Neuronal stem cell (in vitro differentiated cells): Measurements from ENCODE around the gene SLC6A19.

Source experiments
- DNase-seq: peaks from one replicate; pipeline ENCODE4 v3.0.0-alpha.2; 2013; ENCODE audit warnings: low spot score
- H2AFZ ChIP-seq: one replicate; pipeline ENCODE4 v1.6.1; 2013; ENCODE audit warnings: mild to moderate bottlenecking, low read length, inconsistent platforms
- H2AK5ac ChIP-seq: 2 replicates; pipeline ENCODE4 v1.6.1; 2013; ENCODE audit warnings: low read depth, mild to moderate bottlenecking, inconsistent platforms, low read length, moderate library complexity, mixed read lengths
- H2BK120ac ChIP-seq: 2 replicates; pipeline ENCODE4 v1.6.1; 2013; ENCODE audit warnings: low read depth, mild to moderate bottlenecking, inconsistent platforms, low read length, moderate library complexity, mixed read lengths
- H2BK12ac ChIP-seq: one replicate; pipeline ENCODE4 v1.6.1; 2013; ENCODE audit warnings: low read length, inconsistent platforms
- H2BK15ac ChIP-seq: 2 replicates; pipeline ENCODE4 v1.6.1; 2013; ENCODE audit warnings: mild to moderate bottlenecking, low read length, inconsistent platforms, mixed read lengths
- H2BK5ac ChIP-seq: one replicate; pipeline ENCODE4 v1.6.1; 2013; ENCODE audit warnings: inconsistent platforms, mild to moderate bottlenecking, low read length, moderate library complexity
- H3K14ac ChIP-seq: one replicate; pipeline ENCODE4 v1.6.1; 2013; ENCODE audit warnings: low read length, inconsistent platforms
- H3K18ac ChIP-seq: 2 replicates; pipeline ENCODE4 v1.6.1; 2013; ENCODE audit warnings: low read length, inconsistent platforms
- H3K23ac ChIP-seq: 2 replicates; pipeline ENCODE4 v1.6.1; 2013; ENCODE audit warnings: low read depth, mild to moderate bottlenecking, mixed read lengths, low read length, inconsistent platforms; ENCODE audit not compliant: poor library complexity
- H3K27ac ChIP-seq: replicated peaks from 3 replicates; pipeline ENCODE4 v1.5.1; 2013; ENCODE audit warnings: low read length, inconsistent platforms
- H3K27me3 ChIP-seq, 3 experiments: 2 replicates each; pipeline ENCODE4 v1.6.1; 2013; ENCODE audit warnings: low read length in 3 of 3, mild to moderate bottlenecking in 2 of 3, inconsistent platforms in 1 of 3, low read depth in 1 of 3, mixed read lengths in 1 of 3, moderate library complexity in 1 of 3; ENCODE audit not compliant: control insufficient read depth in 3 of 3, insufficient read depth in 3 of 3
- H3K36me3 ChIP-seq, 2 donors: replicated peaks in 1 of 2; 2 replicates each; pipeline ENCODE4 v1.6.1; 2013; ENCODE audit warnings: low read length in 2 of 2; ENCODE audit not compliant: control insufficient read depth in 2 of 2, insufficient read depth in 2 of 2
- H3K4ac ChIP-seq: 2 replicates; pipeline ENCODE4 v1.6.1; 2013; ENCODE audit warnings: inconsistent platforms, mild to moderate bottlenecking, low read length, moderate library complexity
- H3K4me1 ChIP-seq, 2 donors: 1 replicate in 1 of 2; 2 replicates in 1 of 2; pipeline ENCODE4 v1.6.1; 2013; ENCODE audit warnings: low read length in 2 of 2, low read depth in 1 of 2; ENCODE audit not compliant: control insufficient read depth in 2 of 2, insufficient read depth in 1 of 2
- H3K4me2 ChIP-seq: one replicate; pipeline ENCODE4 v1.6.1; 2013; ENCODE audit warnings: mild to moderate bottlenecking, low read length, inconsistent platforms; ENCODE audit not compliant: insufficient read depth, poor library complexity, severe bottlenecking
- H3K4me3 ChIP-seq, 2 donors: 2 replicates each; pipeline ENCODE4 v1.5.1; 2013; ENCODE audit warnings: low read length in 2 of 2, mild to moderate bottlenecking in 2 of 2, inconsistent platforms in 1 of 2, moderate library complexity in 1 of 2
- H3K79me1 ChIP-seq: one replicate; pipeline ENCODE4 v1.6.1; 2013; ENCODE audit warnings: low read depth, mild to moderate bottlenecking, inconsistent platforms, low read length, moderate library complexity
- H3K9ac ChIP-seq: one replicate; pipeline ENCODE4 v1.6.1; 2013; ENCODE audit warnings: mild to moderate bottlenecking, low read depth, low read length, inconsistent platforms; ENCODE audit not compliant: poor library complexity
- H3K9me3 ChIP-seq, 2 donors: replicated peaks in 1 of 2; 2 replicates each; pipeline versions ENCODE3 to v1.6.1; 2013; ENCODE audit warnings: low read length in 2 of 2, mild to moderate bottlenecking in 2 of 2, inconsistent platforms in 1 of 2, low read depth in 1 of 2, mixed read lengths in 1 of 2, moderate library complexity in 1 of 2; ENCODE audit not compliant: control insufficient read depth in 2 of 2, insufficient read depth in 1 of 2
- H4K8ac ChIP-seq: one replicate; pipeline ENCODE4 v1.6.1; 2013; ENCODE audit warnings: low read depth, mild to moderate bottlenecking, inconsistent platforms, low read length, moderate library complexity
- H4K91ac ChIP-seq: one replicate; pipeline ENCODE4 v1.6.1; 2013; ENCODE audit warnings: low read length, low read depth, mild to moderate bottlenecking, inconsistent platforms; ENCODE audit not compliant: poor library complexity
- WGBS, 2 donors: extraction: QIAGEN DNeasy Blood & Tissue Kit; methylation state at CpG; one replicate each; pipeline ENCODE4 v1.1.7; 2013; ENCODE audit warnings: missing lambda C conversion rate in 2 of 2, mixed read lengths in 1 of 2; ENCODE audit not compliant: insufficient read length in 2 of 2, insufficient replicate concordance in 1 of 2; ENCODE audit errors: extremely low coverage in 2 of 2; 5-methylcytosine and 5-hydroxymethylcytosine counted together

Gene SLC6A19

DNA sequence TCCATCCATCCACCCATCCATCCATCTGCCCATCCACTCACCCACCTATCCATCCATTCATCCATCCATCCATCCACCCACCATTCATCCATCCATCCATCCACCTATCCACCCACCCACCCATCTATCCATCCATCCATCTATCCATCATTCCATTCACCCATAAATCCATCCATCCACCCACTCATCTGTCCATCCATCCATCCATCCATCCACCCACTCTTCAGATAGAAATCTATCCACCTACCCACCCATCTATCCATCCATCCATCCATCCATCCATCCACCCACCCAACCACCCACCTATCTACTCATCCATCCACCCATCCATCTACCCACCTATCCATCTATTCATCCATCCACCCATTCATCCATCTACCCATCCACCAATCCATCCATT, 35.0 kb upstream of the SLC6A19 start:
- Histone ChIP-seq H4K8ac (no peak overlapping the region), H3K4me3 (no peak overlapping the region), H3K9ac (no peak overlapping the region), H3K23ac (no peak overlapping the region), H2BK15ac (no peak overlapping the region), H2BK5ac (no peak overlapping the region), H3K36me3 (no peaks in the 10 kb centered on the region), H3K9me3 (no peaks in the 10 kb centered on the region), H4K91ac (no peak overlapping the region), H3K4me2 (no peak overlapping the region), H2BK12ac (no peak overlapping the region), H3K14ac (no peak overlapping the region), H3K4me1 (peaks cover 3 to 6% of the 10 kb centered on the region in 2 donors), H3K79me1 (no peaks in the 10 kb centered on the region), H3K4ac (no peak overlapping the region), H3K27ac (no peak overlapping the region), H2AK5ac (no peak overlapping the region), H2BK120ac (no peak overlapping the region), H2AFZ (no peak overlapping the region), H3K18ac (no peak overlapping the region), H3K27me3 (peaks cover 0 to 5% (median 0%) of the 10 kb centered on the region in 3 experiments)
- DNase-seq: no peak

DNA sequence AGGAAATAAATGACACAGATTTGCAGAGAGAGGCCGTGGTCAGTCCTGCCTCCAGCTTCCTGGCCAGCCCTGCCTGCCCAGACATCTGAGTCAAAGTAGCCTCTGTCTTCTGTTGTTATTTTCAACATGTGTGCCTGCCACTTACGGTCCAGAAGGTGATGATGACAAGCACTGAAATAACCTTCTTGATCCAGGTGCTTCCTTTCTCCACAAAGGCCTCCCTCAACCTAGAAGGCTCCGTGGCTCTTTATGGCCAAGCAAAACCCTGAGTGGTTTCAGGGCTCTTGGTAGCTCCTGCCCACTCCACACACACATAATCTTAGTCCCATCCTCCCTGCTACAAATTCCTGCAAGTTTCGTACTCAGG, 34.1 kb upstream of the SLC6A19 start:
- Histone ChIP-seq H3K27ac (no peak overlapping the region), H2BK12ac (no peak overlapping the region), H3K27me3 (peaks cover 0 to 5% (median 0%) of the 10 kb centered on the region in 3 experiments), H3K18ac (no peak overlapping the region), H2BK15ac (no peak overlapping the region), H3K9me3 (no peaks in the 10 kb centered on the region), H3K14ac (no peak overlapping the region), H3K4ac (no peak overlapping the region), H3K36me3 (no peaks in the 10 kb centered on the region), H3K79me1 (no peaks in the 10 kb centered on the region), H3K4me1 (peaks cover 3 to 6% of the 10 kb centered on the region in 2 donors), H2BK120ac (no peak overlapping the region), H2AK5ac (no peak overlapping the region), H3K4me3 (no peak overlapping the region), H3K23ac (no peak overlapping the region), H2AFZ (no peak overlapping the region), H4K8ac (no peak overlapping the region), H4K91ac (no peak overlapping the region), H3K4me2 (no peak overlapping the region), H2BK5ac (no peak overlapping the region), H3K9ac (no peak overlapping the region)
- no peak for DNase-seq
- no CpG with 5 or more reads among the region's 4 CpGs for WGBS, 2 donors

DNA sequence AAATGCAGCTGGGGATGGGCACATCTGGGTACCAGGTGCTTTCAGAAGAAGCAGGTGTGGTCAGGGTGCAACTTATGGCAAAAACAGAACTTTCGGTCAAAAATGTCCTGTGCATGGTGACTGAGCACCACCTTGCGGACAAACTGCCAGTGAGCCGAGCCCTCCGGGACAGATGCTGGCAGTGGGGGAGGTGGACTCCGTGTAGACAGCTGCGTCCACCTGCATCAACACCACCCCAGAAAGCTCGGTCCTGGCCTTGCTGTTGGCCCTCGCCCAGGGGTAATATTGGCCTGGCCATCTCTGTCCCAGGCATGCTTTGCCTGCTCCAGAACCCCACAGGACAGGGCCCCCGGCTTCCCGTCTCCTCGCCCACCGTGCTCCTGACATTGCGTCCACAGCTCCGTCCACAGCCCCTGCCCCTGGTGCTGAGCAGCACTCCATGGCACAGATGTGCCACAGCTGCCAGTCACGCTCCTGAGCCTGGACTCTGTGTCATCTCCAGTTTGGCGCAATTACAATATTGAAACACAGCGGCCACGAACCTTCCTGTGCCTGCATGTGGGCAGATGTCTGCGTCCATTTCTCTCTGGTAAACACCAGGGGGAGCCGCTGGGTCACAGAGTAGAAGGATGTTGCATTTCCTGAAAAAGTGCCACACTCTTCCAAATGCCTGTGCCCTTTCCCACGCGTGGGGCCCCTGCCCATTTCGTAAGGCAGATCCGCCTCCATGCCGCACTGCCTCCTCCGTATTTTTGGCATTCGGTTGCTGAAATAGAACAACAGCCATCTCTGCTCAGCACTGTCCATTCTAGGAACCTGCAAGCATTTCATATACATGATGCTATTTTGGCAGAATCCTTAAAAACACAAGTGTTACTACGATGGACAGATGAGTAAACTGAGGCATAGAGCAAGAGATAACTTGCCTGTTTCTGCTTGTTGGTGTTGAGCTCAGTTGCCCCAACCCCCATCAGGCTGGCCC, 33.4 kb upstream of the SLC6A19 start:
- DNase-seq: peak; percentile 57
- Histone ChIP-seq H3K27me3 (peaks cover 0 to 5% (median 0%) of the 10 kb centered on the region in 3 experiments), H2BK5ac (no peak overlapping the region), H4K91ac (no peak overlapping the region), H3K14ac (peak overlapping the region; percentile 59), H3K4me3 (peak overlapping the region in 1 of 2 donors; percentile 68), H3K4ac (no peak overlapping the region), H3K18ac (peak overlapping the region; percentile 61), H3K27ac (no peak overlapping the region), H2AFZ (peak overlapping the region; percentile 84), H3K9ac (no peak overlapping the region), H3K79me1 (no peaks in the 10 kb centered on the region), H3K23ac (no peak overlapping the region), H3K4me2 (peak overlapping the region; percentile 57), H2AK5ac (peak overlapping the region; percentile 8), H3K9me3 (no peaks in the 10 kb centered on the region), H3K4me1 (peaks cover 3 to 6% of the 10 kb centered on the region in 2 donors), H3K36me3 (no peaks in the 10 kb centered on the region), H2BK15ac (peak overlapping the region; percentile 41), H4K8ac (peak overlapping the region; percentile 9), H2BK120ac (no peak overlapping the region), H2BK12ac (no peak overlapping the region)
- no CpG with 5 or more reads among the region's 28 CpGs for WGBS, 2 donors

- no peak overlapping the region for H3K4me2 ChIP-seq
- no CpG with 5 or more reads among the region's 16 CpGs for WGBS, 2 donors
- no peaks in the 10 kb centered on the region for H3K36me3 ChIP-seq
- H2BK12ac ChIP-seq: no peak overlapping the region
- H4K8ac ChIP-seq: peak overlapping the region; percentile 32
- H2AK5ac ChIP-seq: peak overlapping the region; percentile 8
- H3K4ac ChIP-seq: no peak overlapping the region
- no peak for DNase-seq
- no peak overlapping the region for H3K4me3 ChIP-seq
- no peaks in the 10 kb centered on the region for H3K79me1 ChIP-seq
- no peak overlapping the region for H2BK5ac ChIP-seq
- H4K91ac ChIP-seq: no peak overlapping the region
- no peaks in the 10 kb centered on the region for H3K9me3 ChIP-seq
- H2BK15ac ChIP-seq: peak overlapping the region; percentile 41
- H3K14ac ChIP-seq: no peak overlapping the region
- no peak overlapping the region for H3K27ac ChIP-seq
- no peak overlapping the region for H3K9ac ChIP-seq
- H3K4me1 ChIP-seq: peaks cover 3 to 6% of the 10 kb centered on the region in 2 donors
- peaks cover 0 to 5% (median 0%) of the 10 kb centered on the region in 3 experiments for H3K27me3 ChIP-seq
- no peak overlapping the region for H3K23ac ChIP-seq
- no peak overlapping the region for H3K18ac ChIP-seq
- H2BK120ac ChIP-seq: no peak overlapping the region
- no peak overlapping the region for H2AFZ ChIP-seq
Measured at GRCh38 chr5:1168796-1169195, 32.6 kb upstream of the SLC6A19 start.
